Activated T-cell treated with anti-CD3 and anti-CD28 coated beads, Interleukin-2, amount 50 U/mL, for 48 hours (primary cell): ENCODE measurements around the gene MRPL39.

Source experiments
- DNase-seq, 2 experiments: peaks; one replicate each; pipeline ENCODE4 v3.0.0-alpha.2; 2020

Gene MRPL39

GRCh38 chr21:25608044-25608737 lies 910 bp upstream of the MRPL39 start:
- peak; percentile 83 to 84 for DNase-seq

- no peak for DNase-seq
These were observed 17.4 kb downstream of the MRPL39 start for GRCh38 chr21:25589887-25590286.

GRCh38 chr21:25586791-25587190 lies 20.5 kb downstream of the MRPL39 start:
- DNase-seq, result no peak

- no peak for DNase-seq
These were observed 21.0 kb downstream of the MRPL39 start for GRCh38 chr21:25586326-25586725.

- DNase-seq, result no peak
These were observed 22.2 kb downstream of the MRPL39 start for GRCh38 chr21:25584833-25585676.

GRCh38 chr21:25583370-25584130 lies 23.7 kb downstream of the MRPL39 start:
- no peak for DNase-seq

- no peak for DNase-seq
These were observed 24.4 kb downstream of the MRPL39 start for GRCh38 chr21:25582888-25583287.

GRCh38 chr21:25582164-25582790 lies 25.0 kb downstream of the MRPL39 start:
- DNase-seq, result no peak

- no peak for DNase-seq
These were observed 25.7 kb downstream of the MRPL39 start for GRCh38 chr21:25581582-25581981.

- DNase-seq, result no peak
These were observed 26.4 kb downstream of the MRPL39 start for GRCh38 chr21:25580912-25581260.

GRCh38 chr21:25579226-25580013 lies 27.9 kb downstream of the MRPL39 start:
- DNase-seq, result no peak

- DNase-seq, result peak; percentile 83
These were observed 29.0 kb downstream of the MRPL39 start for GRCh38 chr21:25578056-25578961.

GRCh38 chr21:25577424-25578055 lies 29.7 kb downstream of the MRPL39 start:
- peak; percentile 46 to 48 for DNase-seq

GRCh38 chr21:25573409-25574206 lies 33.7 kb downstream of the MRPL39 start:
- peak; percentile 74 to 76 for DNase-seq

GRCh38 chr21:25572861-25573310 lies 34.4 kb downstream of the MRPL39 start:
- DNase-seq, result no peak

GRCh38 chr21:25571726-25572121 lies 35.6 kb downstream of the MRPL39 start:
- DNase-seq, result peak in 1 of 2 experiments; percentile 45

GRCh38 chr21:25569711-25570110 lies 37.6 kb downstream of the MRPL39 start:
- peak in 1 of 2 experiments; percentile 44 for DNase-seq

GRCh38 chr21:25569084-25569483 lies 38.2 kb downstream of the MRPL39 start:
- DNase-seq, result no peak

GRCh38 chr21:25568246-25568645 lies 39.0 kb downstream of the MRPL39 start:
- peak; percentile 56 to 58 for DNase-seq

GRCh38 chr21:25567472-25567871 lies 39.8 kb downstream of the MRPL39 start:
- DNase-seq, result peak; percentile 47 to 48
